ENCODE data around the gene MYO1H. TPM values are rescaled to one million over a fixed set of nuclear protein-coding genes. Genes with fewer than 3 reads are reported as not detected.

Gene MYO1H
- total RNA-seq, 2 donors from 2014 or later: not detected

DNA sequence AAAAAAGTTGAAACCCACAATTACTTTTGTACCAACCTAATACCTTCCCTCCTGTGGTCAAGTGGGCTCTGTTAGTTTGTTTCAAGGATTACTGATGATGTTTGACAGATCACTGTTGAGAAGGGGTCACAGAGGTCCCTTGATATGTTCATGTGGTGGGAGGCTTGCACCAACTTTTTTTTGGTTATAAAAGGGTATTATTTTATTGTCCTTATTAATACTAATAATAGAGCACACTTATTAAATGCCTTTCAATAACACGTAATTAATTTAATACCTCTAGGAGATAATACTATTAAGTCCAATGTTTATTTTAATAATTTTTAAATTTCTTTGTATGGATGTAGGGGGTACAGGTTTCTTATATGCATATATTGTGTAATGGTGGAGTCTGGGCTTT lies 134.2 kb downstream of the MYO1H start:
- Histone ChIP-seq H3K36me3 (peaks cover 35% of the 10 kb centered on the region), H3K4me1 (ENCODE audit: control insufficient read depth in 1 of 2, low read depth in 2 of 2) (peaks cover 12 to 16% of the 10 kb centered on the region in 2 donors)

GRCh38 chr12:109482491-109482890 lies 134.8 kb downstream of the MYO1H start:
- no peaks in the 10 kb centered on the region for H3K9me3 ChIP-seq
- no peak overlapping the region for H3K4me3 ChIP-seq
- H3K4me1 ChIP-seq (ENCODE audit: control insufficient read depth in 1 of 2, low read depth in 2 of 2): peaks cover 12 to 16% of the 10 kb centered on the region in 2 donors
- no peak for TF ChIP-seq CTCF (IDR thresholded peaks at IDR 0.05)
- DNase-seq (ENCODE audit: low spot score) (no peak), ATAC-seq (ENCODE audit: insufficient number of reproducible peaks, low FRiP score, low read depth) (no peak)
- H3K27ac ChIP-seq: no peak overlapping the region
- H3K36me3 ChIP-seq: peaks cover 42% of the 10 kb centered on the region
- no peaks in the 10 kb centered on the region for H3K27me3 ChIP-seq (replicated peaks; ENCODE audit: insufficient read depth)

More for the DNA sequence above, 134.2 kb downstream of the MYO1H start:
- DNase-seq (ENCODE audit: low spot score) (no peak), ATAC-seq (ENCODE audit: insufficient number of reproducible peaks, low FRiP score, low read depth) (no peak)
- Histone ChIP-seq H3K27me3 (replicated peaks; ENCODE audit: insufficient read depth) (no peaks in the 10 kb centered on the region), H3K4me3 (no peak overlapping the region), H3K27ac (no peak overlapping the region), H3K9me3 (no peaks in the 10 kb centered on the region)
- no peak for TF ChIP-seq CTCF (IDR thresholded peaks at IDR 0.05)

DNA sequence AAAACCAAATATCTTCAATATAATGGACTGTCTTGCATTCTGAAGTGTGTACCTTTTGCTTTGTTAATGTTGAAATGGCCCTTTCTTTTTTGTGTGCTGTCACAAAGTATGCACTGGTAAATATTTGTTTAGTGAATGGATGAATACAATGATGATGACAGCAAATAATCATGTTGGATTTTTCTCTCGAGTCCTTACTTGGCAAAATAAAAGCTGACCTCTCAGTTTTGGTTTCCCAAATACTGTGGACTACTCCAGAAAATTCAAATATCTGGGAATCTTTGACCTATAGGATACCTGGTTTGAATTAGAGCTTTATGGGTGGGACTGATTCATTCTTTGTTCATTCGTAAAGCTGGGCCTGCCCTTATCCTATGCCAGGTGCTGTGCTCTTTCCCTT lies 135.2 kb downstream of the MYO1H start:
- no peak for TF ChIP-seq CTCF (IDR thresholded peaks at IDR 0.05)
- Histone ChIP-seq H3K27ac (no peak overlapping the region), H3K36me3 (peaks cover 46% of the 10 kb centered on the region), H3K9me3 (no peaks in the 10 kb centered on the region), H3K4me3 (no peak overlapping the region), H3K4me1 (ENCODE audit: control insufficient read depth in 1 of 2, low read depth in 2 of 2) (peaks cover 12 to 16% of the 10 kb centered on the region in 2 donors), H3K27me3 (replicated peaks; ENCODE audit: insufficient read depth) (no peaks in the 10 kb centered on the region)
- ATAC-seq (ENCODE audit: insufficient number of reproducible peaks, low FRiP score, low read depth) (no peak), DNase-seq (ENCODE audit: low spot score) (no peak)

- Histone ChIP-seq H3K9me3 (no peaks in the 10 kb centered on the region), H3K4me3 (no peak overlapping the region), H3K4me1 (ENCODE audit: control insufficient read depth in 1 of 2, low read depth in 2 of 2) (peaks cover 9 to 13% of the 10 kb centered on the region in 2 donors), H3K36me3 (peaks cover 49% of the 10 kb centered on the region), H3K27ac (no peak overlapping the region), H3K27me3 (replicated peaks; ENCODE audit: insufficient read depth) (no peaks in the 10 kb centered on the region)
- DNase-seq (ENCODE audit: low spot score): no peak
- ATAC-seq (ENCODE audit: insufficient number of reproducible peaks, low FRiP score, low read depth): no peak
- no peak for TF ChIP-seq CTCF (IDR thresholded peaks at IDR 0.05)
These were observed 135.6 kb downstream of the MYO1H start for GRCh38 chr12:109483346-109483745.

DNA sequence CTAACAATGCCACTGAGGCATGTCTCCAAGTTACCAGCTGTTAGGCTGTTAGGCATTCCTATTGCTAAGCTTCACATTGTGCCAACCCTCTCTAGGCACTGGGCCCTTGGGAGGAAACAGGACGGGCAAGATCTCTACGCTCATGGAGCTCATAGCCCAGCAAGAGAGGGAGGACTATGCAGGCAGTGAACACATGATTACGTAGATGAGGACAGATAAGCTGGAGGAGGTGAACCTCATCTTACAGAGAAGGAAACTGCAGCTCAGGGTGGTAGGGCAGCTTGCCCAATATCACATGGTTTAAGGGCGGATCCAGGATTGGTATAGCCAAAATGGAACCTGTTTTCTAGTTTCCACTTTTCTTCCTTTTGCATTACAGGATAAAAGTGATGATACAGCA lies 137.5 kb downstream of the MYO1H start:
- TF ChIP-seq CTCF (IDR thresholded peaks at IDR 0.05): no peak
- peaks cover 63% of the 10 kb centered on the region for H3K36me3 ChIP-seq
- no peaks in the 10 kb centered on the region for H3K4me1 ChIP-seq (ENCODE audit: control insufficient read depth in 1 of 2, low read depth in 2 of 2)
- H3K9me3 ChIP-seq: no peaks in the 10 kb centered on the region
- no peak overlapping the region for H3K27ac ChIP-seq
- no peak overlapping the region for H3K4me3 ChIP-seq
- ATAC-seq (ENCODE audit: insufficient number of reproducible peaks, low FRiP score, low read depth) (no peak), DNase-seq (ENCODE audit: low spot score) (no peak)
- H3K27me3 ChIP-seq (replicated peaks; ENCODE audit: insufficient read depth): no peaks in the 10 kb centered on the region

Data from thoracic aorta (tissue), 2 donors.